HG03342 (cell line): ENCODE data around the gene RGN.
"Not testable (repeated sequence)": the region's sequence is repeated elsewhere in the genome, so short reads cannot be mapped to it uniquely, and the experiment has no call there.

ENCODE experiments used
- ATAC-seq: cut with Tn5 transposase; IDR thresholded peaks from one replicate; pipeline ENCODE4 v1.9.1; 2021; ENCODE audit warnings: mild to moderate bottlenecking, moderate library complexity; ENCODE audit not compliant: unreplicated experiment

RGN gene

DNA sequence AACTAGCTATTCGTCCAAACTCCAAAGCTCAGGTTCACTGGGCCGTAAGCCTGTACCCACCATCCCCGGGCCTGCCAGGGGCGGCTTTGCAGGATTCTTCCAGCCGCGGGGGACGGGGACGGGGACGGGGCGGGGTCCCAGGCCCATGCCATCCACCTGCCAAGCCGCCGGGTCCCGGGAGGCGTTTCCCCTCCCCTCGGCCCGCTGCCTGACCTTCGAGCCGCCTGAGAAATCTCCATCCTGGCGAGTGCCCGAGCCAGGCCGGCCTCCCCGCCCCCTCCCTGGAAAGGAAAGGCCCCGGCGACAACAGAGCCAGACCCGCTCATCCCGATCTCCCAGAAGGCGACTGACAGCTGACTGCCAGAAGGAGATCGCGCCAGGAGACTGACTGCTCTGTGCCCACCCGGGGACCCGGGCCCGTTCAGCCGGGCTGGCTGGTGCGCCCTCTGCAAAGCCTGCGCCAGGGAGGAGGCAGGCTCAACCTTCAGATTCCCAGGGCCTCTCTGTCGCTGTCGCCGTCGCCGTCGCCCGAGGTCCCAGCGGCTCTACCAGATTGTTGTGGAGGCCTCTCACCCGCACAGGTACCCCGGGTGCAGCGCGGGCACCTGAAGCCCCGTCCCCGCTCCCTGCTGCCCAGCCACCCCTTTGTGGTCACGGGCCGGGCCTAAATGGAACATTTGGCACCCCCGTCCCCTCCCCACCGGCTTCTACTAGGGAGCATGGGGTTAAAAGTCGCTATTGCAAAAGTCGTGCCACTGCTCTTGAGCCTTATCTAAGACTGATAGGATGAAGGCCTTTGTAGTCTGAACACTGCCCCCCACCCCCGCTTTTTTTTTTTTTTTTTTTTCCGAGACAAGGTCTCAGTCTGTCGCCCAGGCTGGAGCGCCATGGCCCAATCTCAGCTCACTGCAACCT lies at the start of gene RGN:
Gene RGN, plus strand, starts transcription at position 315 of the 915 bp plus-strand sequence. CDS start 2,702 bp downstream, outside the sequence.
- no peak for ATAC-seq

DNA sequence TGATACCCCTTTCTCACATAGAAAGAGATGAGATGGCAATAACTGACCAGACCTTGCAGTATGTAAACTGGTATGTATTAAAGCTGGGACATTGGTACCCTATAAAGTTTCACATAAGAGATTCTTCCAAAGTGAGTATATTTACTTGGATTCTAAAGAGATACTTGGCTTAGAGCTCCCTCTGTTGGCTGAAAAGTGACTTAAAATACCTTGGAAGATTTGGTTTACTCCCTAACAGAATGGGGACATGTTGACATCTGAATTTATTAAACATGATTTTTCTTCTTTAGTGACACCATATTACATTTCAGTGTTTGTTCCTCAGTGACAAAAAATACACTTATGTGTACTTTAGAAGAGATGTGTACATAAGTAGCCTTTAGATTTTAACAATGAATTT lies 47.9 kb upstream of the RGN start:
- ATAC-seq = no peak

DNA sequence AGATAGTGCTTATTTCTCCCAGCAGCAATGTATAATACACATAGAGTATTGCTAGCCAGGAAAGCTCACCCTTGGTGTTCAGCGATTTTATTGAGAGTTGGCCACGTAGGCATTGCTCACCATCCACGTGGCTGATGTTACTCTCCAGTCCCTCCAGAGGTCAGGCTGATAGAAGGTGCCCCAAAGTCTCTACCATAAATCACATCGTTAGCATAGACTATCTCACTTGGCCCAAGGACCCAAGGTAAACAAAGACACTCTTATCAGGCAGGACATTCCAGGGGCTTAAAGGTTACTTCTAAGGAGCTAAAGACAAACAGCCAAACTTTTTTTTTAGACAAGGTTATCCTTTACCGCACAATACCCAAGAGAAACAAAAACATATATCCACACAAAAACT lies 30.3 kb upstream of the RGN start:
- no peak for ATAC-seq

DNA sequence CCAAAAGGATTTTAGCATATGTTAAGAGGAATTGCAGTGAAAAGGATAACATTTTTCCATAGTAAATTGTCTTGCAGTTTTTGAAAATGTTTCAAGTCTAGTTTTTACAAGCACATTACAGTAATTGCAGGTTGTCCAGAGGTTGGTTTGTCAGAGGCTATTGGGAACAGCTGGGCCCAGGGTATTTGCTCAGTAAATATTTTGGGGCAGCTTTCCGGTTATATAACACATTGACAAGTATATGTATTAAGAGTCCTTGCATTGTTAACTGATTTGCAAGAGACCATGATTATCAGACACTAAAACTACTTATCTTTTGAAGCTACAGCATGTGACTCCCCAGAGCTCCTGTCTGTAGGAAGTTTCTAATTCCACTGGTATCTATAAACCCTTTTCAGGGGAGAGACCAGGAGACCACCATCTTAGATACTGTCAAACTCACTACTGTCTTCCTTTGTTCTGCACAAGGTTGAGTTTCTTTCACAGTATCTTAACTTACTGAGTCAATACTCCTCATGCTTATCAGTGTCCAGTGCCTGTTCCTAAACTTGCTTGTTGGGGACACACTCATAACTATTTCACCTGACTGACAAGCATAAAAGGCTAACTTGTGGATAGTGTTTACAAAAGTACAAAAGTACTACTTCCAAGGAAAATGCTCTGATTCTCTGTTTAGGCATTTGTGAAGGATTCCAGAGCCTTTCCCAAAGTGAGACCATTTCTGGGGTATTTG lies 18.9 kb upstream of the RGN start:
- ATAC-seq = no peak

DNA sequence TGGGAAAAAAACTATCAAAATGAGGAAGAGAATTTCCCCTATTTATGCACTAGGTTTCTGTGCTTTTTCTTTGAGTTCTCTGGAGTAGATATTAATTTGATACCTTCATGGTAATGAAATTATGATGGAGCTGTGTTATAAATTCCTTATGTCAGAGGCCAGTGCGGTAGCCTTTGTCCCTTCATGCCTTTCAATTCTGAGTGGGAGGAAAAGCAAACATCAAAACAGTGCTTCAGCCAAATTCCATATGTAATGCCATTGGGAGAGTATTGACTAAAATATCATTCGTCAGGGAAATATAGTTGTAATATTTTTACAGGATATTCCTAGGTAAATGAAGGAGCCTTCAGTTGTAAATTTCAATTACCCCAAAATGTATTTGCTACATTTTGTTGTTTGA lies 17.5 kb upstream of the RGN start:
- no peak for ATAC-seq

DNA sequence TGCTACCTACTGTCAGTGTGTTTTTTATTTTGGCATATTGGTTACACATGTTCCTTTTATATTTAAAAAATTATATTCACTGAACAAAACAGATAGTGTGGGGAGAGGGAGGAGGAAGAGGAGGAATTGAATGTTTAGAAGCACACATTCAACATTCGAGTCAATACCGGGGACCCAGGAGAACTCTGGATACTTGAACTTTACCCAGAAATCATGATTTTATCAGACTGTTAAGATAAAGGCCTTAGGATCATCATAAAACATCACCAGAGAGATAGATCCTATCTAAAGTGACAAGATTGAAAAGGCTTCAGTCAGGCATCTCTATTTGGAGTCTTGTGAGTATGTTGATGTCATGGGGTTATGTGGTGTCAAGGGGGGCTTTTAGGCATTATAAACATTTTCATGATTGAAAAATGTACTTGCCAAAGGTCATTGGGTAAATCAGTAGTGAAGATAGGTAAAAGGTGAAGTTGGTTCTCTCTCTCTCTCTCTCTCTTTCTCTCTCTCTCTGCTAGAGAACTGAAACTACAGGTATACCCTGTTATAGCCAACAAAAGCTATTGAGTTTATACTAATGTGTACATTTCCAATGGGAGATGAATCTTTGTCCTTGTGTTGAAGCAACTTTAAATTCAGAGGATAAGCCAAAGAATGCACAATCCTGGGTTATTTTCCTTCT lies 16.9 kb upstream of the RGN start:
- no peak for ATAC-seq

DNA sequence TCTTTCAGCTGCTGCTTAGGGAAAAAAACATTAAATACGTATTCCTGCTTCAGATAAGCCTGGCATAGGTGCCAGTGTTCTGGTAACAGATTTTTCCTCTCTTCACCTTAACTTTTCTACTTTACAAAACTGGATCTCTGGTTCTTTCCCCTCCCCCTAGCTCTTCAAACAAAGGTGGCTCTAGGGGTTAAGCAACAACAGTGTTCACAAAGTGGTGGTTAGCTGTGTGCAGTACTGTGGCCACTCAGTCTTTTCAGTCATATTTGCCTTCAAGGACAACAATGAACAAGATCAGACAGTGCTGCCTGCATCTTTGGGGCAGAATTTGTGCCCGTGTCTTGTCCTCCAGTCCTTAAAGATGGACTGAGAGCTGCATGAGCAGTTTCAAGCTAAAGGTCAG lies 15.1 kb upstream of the RGN start:
- no peak for ATAC-seq

DNA sequence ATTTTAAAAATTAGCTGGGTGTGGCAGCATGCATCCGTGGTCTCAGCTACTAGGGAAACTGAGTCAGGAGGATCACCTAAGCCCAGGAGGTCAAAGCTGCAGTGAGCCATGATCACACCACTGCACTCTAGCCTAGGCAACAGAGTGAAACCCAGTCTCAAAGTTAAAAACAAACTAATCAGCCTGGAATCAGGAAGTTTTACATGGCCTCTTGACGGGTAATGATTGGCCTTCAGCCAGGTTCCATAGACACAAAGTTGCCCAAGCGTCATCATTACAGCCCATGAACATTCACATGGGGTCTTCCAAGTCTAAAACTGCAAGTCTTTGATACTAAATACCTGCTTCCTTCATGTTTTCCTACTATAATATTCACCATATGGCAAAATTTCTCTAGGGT lies 10.0 kb upstream of the RGN start:
- ATAC-seq = no peak

DNA sequence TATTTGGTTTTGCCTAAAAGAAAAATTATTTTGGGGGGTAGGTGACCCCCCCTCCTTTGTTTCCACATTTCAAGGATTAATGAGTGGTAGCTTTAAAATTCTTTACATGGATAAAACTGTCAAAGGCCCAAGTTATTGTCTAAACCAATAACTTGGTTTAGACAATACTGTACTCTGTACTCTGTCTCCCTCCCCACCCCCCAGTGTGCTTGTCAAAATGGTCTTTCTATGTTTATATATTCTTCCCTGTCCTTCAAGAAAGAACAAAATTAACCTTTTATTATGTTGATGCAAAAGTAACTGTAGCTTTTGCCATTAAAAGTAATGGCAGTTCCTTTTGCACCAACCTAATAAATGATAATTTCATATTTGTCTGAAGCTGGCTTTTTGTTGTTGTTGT lies 9.5 kb upstream of the RGN start:
- ATAC-seq = no peak

DNA sequence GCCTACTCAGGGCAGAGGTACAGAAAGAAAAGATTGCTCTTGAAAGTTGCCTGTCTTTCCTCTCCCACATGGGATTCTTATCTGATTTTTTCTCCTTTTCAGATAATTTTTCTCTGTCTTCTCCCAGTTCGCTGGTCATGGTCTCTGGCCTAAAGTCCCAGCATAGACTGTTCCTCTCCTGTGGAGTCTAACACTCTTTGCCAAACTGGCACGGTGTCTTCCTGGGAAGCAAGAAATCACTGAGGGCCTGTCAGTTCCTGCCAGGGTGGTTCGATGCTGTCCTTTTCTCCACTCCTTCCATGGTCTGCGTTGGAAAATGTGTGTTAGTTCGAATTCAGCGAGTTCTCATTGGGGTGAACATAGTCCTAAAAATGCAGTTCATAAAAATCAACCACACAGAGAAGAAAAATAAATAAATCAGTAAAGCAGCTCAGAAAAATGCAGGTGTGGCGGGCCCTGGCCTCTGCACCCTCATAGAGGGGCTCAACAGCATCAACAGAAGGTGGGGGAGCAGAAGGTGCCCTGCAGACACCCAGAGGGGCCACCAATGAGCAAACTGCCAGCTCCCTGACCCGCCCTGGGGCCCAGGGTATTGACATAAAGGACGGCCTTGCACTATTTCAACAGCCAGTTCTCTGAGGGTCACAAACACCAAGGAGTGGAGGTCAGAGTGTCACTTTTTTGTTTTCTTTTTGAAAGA lies 2.1 kb downstream of the RGN start:
- ATAC-seq = no peak

DNA sequence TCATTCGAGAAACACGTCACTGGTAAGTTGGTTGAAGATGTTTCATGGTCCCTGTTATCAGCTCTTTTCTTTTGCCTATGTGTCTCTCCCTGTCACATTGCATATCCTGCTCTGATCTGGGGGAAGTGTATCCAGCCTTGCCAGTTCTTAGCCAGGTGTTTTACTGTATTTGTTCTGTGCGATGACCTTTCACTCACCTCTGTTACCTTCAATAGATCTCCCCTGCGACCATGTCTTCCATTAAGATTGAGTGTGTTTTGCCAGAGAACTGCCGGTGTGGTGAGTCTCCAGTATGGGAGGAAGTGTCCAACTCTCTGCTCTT lies 2.6 kb downstream of the RGN start:
- ATAC-seq = no peak

DNA sequence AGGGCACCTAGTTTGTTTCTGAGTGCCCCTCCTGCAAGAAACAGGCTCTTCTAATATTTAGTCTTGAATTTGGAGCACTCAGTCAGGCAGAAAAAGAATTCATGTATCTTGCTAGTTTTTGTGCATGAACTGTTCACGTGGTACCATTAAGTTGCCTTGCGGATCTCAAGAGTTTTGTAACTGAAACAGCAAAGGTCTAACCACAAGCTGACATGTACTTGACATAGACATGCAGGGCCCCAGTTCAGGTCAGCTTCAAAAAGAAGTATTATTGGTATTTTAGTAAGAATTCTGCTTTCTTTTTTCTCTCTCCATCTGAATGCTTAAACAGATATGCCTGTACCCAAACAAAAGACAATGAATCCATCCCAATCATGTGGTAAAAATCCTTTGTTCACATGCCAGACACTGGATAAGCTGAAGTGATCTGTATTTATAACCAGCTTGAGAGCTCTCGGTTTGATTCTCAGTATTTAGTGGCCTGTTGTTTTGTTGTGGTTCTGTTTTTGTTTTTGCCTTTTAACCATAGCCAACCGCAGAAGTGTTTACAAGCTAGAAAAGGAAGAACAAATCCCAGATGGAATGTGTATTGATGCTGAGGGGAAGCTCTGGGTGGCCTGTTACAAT lies 13.0 kb downstream of the RGN start:
- ATAC-seq = peak; percentile 82

DNA sequence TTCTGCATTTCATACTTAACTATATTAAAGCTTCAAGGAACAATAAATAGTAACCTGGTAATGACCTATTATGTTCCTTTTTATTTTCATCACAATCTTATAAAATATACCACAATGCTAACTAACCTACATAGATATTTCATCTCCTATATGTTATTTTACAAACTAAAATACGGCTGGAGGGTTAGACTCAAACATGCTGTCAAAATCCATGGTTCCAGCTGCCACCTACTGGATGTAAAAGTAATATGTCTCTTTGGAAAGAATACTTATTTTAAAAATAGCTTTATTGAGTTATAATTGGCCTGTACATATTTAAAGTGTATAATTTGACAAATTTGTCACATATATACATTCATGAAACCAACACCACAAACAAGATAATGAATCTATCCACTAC lies 15.0 kb downstream of the RGN start:
- ATAC-seq = no peak

DNA sequence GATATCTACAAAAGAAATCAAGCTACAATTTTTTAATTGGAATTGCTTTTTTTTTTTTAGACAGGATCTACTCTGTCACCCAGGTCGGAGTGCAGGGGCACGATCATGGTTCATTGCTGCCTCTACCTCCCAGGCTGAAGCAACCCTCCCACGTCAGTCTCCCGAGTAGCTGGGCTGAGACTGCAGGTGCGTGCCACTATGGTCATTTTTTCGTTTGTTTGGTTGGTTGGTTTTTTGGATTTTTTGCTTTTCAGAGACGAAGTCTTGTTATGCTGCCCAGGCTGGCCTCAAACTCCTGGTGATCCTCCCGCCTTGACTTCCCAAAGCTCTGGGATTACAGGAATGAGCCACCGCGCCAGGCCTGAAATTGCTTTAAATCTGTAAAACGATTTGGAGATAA lies 15.6 kb downstream of the RGN start:
- ATAC-seq = no peak

DNA sequence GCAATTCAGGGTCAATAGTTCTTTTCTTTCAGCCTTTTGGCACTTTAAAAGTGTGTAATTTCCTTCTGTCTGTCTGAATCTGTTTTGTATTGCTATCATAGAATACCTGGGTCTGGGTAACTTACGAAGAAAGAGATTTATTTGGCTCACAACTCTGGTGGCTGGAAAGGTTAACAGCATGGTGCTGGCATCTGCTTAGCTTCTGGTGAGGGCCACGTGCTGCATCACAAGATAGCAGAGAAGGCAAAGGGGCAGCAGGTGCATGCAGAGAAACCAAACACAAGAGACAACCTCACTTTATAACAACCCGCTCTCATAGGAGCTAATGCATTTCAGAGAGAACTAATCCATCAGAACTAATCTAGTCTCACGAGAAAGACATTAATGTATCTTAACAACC lies 18.8 kb downstream of the RGN start:
- no peak for ATAC-seq

DNA sequence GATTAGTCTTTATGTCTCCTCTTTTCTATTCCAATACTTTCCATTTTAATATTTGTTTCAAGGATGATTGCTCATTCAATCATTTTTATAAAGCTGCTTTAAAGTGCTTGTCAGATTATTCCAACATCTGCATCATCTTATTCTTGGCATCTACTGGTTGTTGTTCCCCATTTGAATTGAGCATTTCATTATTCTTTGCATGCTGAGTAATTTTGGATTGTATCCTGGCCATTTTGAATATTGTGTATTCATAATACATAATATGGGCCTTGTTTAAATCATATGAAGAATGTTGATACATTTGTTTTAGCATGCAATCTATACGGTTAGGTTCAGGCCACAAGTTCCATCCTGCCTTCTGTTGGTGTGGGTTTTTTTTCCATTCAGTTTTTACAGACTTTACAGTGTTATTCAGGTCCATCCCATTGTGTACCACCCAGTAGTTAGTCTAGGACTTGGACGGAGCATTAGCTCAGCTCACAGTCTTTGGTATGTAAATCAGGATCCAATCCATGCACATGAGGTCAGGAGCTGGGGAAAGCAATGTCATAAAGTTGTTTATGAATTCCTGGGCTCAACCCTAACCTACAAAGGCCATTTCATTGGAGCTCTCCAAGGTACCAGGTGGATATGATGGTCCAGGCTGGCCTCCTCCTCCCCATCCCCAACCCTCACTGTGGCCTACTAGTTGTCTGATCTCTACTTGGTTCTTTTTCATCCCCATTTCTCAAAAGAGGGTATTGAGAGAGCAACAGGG lies 20.3 kb downstream of the RGN start:
- no peak for ATAC-seq

DNA sequence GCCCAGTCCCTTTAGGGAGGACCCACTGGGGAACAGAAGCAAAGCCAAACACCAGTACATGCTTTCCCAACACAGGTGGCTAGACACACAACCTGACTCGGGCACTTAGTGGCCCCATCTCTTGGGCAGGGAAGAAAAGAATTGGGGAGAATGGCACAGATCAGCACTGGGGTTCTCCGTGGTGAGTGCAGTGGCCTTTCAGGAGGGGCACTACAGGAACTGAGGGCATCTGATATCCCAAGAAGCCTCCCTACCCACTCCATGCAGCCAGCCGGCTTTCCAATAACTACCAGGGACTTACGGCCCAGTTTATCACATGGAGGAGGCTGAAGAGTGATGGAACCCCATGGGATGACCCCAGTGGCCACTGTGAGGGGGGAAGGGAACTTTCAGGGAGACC lies 23.0 kb downstream of the RGN start:
- ATAC-seq = no peak

DNA sequence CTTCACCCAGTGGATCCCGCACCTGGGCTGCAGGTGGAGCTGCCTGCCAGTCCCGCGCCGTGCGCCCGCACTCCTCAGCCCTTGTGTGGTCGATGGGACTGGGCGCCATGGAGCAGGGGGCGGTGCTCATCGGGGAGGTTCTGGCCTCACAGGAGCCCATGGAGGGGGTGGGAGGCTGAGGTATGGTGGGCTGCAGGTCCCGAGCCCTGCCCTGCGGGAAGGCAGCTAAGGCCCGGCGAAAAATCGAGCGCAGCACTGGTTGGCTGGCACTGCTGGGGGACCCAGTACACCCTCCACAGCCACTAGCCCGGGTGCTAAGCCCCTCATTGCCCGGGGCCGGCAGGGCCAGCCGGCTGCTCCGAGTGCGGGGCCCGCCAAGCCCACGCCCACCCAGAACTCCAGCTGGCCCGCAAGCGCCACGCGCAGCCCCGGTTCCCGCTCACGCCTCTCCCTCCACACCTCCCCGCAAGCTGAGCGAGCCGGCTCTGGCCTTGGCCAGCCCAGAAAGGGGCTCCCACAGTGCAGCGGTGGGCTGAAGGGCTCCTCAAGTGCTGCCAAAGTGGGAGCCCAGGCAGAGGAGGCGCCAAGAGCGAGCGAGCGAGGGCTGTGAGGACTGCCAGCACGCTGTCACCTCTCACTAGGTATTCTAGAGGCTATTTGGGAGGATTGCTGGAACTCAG lies 32.8 kb downstream of the RGN start:
- ATAC-seq = not testable (repeated sequence)

DNA sequence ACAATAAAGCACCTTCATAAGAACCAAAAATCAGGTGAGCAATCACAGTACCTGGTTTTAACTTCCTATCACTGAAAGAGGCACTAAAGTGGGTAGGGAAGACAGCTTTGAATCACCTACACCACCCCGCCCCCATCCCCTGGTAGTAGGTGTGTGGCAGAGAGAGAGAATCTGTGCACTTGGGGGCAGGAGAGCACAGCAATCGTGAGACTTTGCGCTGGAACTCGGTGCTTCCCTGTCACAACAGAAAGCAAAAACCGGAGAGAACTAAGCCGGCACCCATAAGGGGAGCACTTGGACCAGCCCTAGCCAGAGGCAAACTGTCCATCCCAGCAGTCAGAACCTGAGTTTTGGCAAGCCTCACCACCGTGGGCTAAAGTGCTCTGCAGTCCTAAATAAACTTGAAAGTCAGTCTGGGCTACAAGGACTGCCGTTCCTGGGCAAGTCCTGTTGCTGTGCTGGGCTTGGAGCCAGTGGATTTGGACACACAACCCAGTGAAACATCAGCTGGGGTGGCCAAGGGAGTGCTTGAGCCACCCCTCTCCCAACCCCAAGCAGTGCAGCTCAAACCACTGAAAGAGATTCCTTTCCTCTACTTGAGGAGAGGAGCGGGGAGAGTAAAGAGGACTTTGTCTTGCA lies 34.2 kb downstream of the RGN start:
- ATAC-seq = no peak
